Measurements from ENCODE around the gene WDR47.

The WDR47 gene

DNA sequence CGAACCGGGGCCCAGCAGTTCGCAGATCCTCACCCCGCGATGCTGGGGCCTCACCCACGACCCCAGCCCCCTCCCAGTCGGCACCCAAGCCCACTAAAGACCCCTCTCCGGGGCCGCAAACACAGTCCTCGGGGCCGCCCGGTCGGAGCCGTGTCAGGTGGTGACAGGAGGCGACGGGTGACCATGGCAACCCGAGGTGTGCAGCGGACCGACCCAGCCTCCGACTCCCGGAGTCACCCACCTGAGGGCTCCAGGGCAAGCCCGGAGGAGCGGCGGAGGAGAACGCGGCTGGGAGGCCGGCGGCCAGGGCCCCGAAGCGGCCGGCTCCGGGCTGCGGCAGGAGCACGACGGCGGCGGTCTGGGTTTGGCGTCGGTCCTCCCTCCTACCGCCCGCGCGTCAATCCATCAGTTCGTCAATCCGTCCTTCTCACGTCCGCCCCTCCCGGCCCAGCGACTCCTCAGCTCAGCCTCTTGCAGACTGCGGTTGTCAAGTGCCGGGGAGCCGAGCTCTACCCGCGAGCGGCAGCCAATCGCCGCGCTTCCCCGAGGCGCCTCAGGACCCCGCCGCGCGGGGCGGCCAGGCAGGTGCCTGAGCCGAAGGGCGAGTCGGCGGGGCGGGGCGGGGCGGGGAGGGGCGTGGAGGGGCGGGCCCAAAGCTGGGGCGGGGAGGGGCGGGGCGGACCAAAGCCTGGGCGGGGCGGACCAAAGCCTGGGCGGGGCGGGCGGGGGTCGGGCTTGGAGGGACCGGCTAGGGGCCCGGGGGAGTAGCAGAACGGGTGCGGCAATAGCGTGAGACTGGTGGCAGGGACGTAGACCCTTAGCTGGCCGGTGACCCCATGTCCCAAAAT lies at the start of gene WDR47:
TSS of gene WDR47 (minus strand) at position 482 of the 848 bp plus-strand sequence. CDS start 18,590 bp downstream, outside the sequence.
- peak; percentile 42 to 97 (median 91) for DNase-seq

DNA sequence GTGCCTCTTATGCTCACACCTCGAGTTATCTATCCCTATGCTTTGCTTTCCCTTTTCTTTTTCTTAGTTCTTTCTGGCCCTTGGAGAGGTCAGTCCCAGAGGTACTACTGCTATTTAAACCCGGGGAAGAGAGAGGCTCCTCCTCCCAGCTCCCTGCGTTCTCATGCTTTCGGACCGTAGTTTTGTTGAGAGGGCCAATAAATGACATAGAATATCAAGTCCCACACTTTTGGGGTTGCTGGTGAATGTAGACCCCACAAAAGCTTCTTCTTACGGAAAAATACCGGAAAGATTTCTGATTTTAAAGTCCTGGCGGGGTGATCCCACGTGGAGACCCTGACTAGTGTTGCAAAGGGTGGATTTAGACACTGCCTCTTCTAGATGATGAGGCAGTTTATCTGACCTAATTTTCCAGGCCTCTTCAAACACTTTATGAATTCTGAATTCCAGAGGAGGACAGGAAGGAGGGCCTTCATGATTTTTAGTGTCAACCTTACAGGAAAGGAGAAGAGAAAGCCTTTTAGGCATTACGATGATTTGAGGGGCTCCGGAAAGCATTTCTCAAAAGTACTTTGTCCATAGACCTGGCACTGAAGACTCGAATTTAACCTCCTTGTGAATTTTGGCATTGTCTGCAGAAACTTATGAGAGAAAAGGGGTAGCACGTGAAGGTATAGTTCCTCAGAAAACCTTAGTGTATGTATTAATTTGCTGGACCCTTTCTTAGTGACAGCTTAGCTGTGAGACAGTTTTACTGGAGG lies 49.4 kb upstream of the WDR47 start:
- DNase-seq, result peak in 1 of 58 donors; percentile 67

DNA sequence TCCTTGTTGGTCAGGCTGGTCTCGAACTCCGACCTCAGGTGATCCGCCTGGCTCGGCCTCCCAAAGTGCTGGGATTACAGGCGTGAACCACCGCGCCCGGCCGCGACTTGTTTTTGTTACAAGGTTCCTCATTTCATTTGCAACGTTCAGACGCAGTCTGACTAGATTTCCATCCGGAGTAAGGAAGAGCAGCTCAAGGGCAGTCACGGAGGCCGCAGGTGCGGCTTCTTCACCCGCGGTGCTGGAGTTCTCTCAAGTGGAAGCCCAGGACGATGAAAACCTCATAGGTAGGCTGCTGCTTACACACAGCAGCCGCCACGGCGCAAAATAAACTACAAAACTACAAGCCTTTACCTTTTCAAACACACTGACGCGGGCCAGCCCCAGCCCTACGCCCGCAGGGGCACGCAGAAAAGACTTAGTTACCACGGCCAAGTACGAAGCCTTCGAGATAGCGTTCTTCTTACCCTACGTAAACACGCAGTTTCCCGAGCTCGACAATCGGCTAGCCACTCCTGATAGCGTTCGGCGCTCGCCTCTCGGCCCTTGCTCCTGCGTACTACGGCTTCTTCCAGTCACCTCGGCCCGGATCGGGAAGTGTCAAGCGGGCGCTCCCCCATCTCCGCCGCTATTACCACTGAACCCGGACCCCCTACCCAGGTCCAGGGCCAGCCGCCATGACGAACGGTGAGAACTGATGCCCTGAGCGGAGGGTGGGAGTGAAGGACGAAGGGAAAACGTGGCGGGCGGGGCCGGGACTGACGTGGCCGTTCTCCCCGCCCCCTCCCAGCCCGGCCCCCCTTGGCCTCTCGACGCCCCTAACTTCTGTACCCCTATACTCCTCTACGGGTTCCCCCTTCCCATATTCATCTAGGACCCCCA lies 48.5 kb upstream of the WDR47 start, which contains the start of gene TMEM167B:
TSS of gene TMEM167B (plus strand) at position 569 of the 882 bp plus-strand sequence. CDS start at position 678, 109 bp downstream.
- peak; percentile 40 to 94 (median 88) for DNase-seq

DNA sequence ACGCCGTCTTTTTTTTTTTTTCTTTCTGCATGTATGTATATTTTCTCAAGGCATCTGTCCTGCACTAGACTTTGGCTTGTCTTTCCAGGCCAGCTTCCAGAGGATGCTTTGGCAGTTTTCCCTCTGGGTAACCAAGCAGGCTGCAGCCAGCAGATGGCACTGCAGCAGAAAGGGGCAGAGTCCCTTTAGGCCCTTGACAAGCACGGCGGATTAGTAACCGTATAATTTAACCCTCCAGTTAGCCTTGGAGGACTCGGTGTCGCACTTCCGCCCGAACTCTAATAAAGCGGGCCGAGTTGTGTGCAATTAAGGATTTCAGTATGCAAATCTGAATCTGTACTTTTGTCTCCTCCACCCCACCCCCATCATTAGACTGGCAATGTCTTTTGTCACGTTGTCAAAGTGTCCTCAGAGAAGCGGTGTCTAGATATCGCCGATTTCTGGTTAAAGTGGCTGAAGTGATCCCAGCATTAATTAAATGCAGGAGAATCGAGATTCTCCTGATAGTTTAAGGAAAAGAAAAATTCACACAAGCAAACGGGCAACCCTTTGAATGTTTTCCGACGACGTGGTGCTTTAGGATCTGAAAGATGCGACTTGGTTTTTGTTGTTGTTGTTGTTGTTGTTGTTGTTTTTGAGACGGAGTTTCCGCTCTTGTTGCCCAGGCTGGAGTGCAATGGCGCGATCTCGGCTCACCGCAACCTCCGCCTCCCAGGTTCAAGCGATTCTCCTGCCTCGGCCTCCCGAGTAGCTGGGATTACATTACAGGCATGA lies 47.5 kb upstream of the WDR47 start:
- peak in 55 of 58 donors; percentile 31 to 93 (median 76) for DNase-seq

DNA sequence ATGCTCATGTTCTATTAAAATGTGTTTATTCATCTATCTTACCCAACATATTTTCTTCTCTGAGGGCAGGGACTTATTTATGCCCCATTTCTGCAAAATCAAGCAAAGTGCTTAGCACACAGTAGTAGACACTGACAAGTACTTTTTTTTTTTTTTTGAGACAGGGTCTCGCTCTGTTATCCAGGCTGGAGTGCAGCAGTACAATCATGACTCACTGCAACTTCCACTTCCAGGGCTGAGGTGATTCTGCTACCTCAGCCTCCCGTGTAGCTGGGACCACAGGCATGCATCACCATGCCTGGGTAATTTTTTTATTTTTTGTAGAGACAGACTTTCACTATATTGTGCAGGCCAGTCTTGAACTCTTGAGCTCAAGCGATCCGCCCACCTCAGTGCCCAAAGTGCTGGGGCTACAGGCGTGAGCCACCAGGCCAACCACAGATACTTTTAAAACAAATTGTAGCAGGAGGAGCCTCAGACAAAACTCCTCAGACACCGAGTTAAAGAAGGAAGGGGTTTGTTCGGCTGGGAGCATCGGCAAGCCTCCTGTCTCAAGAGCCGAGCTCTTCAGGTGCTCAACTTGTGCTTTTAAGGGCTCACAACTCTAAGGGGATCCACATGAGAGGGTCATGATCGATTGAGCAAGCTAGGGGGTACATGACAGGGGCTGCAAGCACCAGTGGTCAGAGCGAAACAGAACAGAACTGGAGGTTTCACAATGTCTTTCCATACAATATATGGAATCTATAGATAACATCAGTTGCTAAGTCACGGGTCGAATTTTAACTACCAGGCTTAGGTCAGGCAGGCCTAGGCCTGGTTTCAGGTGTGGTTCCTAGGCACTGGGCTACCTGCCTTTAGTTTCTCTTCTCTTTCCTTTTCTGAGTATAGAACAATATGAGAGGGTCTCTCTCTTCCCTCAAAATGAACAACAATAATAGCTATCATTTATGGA lies 42.9 kb upstream of the WDR47 start:
- no peak for DNase-seq

DNA sequence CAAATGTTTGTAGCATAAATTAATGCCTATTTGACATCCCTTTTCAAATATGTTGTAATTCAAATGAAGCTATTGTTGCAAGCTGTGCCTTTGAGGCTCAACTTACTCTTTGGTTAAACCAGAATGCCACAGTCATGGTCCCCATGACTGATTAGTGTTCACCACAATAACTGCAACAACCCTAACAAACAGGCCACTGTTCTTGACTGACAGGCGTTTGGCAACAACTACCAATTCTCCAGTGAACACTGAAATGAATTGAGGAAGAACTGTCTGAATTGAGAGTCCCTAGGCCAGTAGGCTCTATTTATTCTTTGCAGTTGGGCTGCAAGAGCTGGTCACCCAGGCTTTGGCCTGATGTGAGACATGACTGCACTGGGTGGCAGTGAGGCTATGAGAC lies 42.0 kb upstream of the WDR47 start:
- DNase-seq, result peak in 49 of 58 donors; percentile 6 to 94 (median 52)

DNA sequence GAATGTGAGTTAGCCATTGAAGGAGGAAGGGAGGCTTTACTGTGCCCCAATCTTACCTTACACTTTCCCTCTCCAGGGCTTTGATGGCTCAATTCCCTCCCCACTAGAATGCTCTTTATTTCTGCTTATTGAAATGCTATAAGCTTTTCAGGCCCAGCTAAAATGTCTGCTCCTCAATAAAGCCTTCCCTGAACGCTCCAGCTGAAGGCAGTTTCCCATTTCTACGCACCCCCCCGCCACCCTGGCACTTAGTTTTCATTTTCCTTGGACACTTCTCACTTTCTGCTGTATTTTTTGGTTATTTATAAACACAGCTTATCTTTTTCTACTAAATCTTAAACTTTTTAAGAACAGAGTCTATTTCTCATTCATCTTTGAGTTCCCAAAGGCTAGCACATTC lies 41.6 kb upstream of the WDR47 start:
- DNase-seq, result no peak

DNA sequence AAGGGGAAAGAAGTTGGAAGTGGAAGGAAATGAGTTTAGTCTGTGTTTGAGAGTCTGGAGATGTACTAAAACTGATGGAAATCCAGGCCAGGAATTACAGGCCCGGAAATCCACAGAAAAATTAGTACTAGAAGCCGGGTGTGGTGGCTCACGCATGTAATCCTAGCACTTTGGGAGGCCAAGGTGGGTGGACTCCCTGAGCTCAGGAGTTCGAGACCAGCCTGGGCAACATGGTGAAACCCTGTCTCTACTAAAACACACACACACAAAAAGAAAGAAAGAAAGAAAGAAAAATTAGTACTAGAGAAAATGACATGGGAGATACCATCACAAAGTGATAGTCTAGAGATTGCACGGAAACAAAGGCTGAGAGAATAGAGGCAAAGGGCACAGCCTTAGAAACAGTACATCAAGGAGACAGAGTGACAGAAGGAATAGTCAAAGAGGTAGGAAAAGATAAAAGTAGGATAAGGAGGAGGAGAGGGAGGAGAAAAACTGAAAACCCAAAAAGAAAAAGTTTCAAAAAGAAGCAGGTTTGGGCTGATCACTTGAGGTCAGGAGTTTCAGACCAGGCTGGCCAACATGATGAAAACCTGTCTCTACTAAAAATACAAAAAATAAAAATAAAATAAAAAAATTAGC lies 38.7 kb upstream of the WDR47 start:
- DNase-seq, result no peak

DNA sequence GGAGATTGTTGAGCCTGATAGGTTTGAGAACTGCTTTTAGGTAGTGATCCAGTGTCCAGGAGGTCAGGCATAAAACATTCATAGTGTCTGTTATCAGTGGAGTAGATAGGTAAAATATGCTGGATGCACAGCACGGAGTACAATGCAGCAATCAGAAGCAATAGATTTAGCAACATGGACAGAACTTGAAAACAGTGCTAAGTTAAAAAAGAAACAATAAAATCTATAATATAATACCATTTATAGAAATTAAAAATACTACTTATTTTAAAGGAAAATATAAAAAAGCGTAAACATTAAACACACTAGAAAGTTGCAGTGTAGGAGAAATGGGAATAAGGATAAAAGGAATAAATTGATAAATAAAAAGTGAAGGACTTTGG lies 37.3 kb upstream of the WDR47 start:
- DNase-seq, result no peak

DNA sequence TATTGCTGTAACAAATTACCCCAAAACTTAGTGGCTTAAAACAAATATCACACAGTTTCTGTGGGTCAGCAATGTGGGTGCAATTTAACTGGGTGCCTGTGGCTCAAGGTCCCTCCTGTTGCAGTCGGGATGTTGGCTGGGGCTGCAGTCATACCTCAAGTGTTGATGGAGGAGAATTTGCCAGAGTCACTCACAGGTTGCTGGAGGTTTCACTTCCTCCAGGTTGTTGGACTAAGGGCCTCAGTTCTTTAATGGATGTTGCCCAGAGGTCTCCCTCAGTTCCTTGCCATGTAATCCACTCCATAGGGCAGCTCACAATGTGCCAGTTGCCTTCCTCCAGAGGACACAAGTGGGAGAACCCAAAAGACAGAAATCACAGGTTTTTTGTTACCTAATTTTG lies 36.4 kb upstream of the WDR47 start:
- DNase-seq, result no peak

DNA sequence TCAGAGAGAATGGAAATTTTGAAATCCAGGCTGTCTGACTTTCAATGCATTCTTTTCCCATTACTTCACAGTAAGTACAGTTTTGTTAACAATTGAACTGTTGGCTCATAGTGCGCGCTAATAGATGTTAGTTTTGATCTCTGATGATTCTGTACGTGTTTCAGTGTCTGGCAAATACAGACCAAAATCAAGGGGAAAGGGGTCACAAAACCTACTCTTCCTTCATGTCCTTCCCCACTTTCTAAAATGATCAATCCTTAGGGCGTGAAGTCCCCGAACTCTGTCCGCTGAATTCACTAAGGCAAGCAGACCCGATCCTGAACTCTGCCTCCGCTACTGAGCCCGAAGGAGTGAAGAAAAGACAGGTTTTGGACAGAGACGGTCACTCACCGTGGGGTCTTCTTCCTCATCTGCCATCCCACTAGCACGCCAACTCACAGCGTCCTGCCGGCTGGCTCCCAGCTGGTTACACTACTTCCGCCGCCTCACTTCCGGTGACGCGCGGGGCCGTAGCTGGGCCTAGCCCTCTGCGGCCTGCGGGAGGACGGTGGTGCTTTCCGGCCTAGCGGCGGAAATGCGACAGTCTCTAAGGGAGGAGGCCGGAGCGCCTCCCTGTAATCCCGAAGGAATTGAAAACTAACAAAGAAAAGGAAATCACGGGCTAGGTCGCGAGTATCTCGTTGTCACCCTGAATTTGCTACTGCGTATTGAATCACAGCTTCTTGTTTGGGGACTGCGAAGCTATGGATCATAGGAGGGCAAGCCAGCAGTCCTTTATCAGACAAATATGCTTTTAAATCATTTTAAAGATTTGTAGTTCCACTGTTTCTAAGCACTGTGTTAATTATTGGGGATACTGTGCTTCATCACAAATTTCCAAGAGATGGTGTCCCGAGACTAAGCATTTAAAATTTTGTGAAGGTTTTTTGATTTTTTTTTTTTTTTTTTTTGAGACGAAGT lies 33.9 kb upstream of the WDR47 start, which contains the start of gene TAF13:
TSS of gene TAF13 (minus strand) at position 473 of the 960 bp plus-strand sequence. CDS start at position 417, 56 bp downstream.
- peak; percentile 44 to 97 (median 92) for DNase-seq

DNA sequence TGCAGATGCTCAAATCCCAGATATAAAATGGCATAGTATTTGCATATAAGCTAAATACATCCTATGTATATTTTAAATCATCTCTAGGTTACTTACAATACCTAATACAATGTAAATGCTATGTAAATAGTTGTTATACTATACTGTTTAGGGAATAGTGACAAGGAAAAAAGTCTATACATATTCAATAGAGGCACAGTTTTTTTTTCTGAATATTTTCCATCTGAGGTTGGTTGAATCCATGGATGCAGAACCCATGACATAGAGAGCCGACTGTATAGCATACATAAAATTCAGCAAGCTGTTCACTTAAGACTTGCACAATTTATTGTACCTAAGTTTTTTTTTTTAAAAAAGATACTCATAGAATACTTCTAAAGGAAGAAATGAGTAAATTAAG lies 27.4 kb upstream of the WDR47 start:
- DNase-seq, result no peak

DNA sequence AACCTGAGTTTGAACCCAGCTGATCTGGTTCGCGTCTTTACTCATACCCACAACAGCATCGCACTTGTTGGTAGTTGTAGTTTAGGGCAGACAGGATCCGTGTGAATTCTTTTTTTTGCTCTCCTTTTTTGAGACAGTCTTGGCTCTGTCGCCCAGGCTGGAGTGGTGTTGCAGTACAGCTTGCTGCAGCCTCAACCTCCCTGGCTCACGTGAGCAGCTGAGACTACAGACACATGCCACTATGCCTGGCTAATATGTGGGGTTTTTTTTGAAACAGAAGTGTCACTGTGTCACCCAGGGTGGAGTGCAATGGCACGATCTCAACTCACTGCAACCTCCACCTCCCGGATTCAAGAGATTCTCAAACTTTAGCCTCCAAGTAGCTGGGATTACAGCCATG lies 26.0 kb upstream of the WDR47 start:
- no peak for DNase-seq

DNA sequence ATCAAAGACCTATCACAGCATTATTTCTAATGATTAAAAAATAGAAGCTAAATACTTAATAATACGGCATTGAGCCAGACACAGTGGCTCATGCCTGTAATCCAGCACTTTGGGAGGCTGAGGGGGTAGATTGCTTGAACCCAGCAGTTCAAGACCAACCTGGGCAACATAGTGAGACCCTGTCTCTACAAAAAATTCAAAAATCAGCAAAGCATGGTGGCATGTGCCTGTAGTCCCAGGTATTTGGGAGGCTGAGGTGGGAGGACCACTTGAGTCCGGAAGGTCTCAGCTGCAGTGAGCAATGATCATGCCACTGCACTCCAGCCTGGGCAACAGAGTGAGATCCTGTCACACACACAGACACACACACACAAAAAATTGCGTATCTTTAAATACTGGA lies 23.2 kb upstream of the WDR47 start:
- no peak for DNase-seq

DNA sequence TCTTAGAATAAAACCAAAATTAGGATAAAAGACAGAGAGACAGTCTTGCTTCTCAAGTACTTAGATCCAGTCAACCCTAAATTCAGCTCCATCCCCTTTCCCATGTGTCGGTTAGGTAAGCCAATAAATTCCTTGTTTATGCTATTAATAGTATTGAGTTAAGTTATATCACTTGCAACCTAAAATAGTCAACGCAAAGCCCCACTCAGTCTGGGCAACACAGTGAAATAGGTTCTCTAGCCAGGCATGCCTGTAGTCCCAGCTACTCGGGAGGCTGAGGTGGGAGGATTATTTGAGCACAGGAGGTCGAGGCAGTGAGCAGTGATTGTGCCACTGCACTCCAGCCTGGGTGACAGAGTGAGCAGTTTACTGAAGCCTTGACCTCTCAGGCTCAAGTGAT lies 19.3 kb upstream of the WDR47 start:
- no peak for DNase-seq

DNA sequence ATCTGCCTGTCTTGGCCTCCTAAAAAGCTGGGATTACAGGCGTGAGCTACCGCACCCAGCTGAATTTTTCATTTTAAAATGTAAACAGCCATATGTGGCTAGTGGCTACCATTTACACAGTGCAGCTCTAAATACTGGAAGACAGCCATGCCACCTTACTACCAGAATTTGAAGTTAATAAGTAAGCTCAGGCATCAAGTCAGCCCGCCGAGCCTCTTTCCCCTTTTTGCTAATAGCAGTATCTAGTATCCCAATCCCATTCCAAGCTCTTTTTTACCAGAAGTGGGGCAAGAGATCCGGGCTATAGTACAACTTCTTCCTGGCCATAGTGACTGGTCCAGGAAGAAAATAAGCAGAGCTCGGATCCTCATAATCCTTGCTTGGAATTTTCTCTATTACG lies 18.8 kb upstream of the WDR47 start:
- DNase-seq, result no peak

DNA sequence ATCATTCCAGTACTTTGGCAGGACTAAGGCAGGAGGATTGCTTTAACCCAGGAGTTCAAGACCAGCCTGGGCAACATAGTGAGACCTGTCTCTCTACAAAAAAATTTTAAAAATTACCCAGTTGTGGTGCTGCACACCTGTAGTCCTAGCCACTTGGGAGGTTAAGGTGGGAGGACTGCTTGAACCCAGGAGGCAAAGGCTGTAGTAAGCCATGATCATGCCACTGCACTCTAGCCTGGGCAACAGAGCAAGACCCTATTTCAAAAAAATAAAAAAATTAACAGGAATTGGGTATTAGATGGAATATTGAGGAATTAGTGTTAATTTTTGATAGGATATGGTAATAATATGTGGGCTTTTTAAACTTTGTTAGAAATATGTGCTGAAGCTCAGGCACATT lies 17.1 kb upstream of the WDR47 start:
- DNase-seq, result no peak
